T47D (cell line): Measurements from ENCODE around the gene FZD10.

Experiments
- DNase-seq, 2 experiments: peaks; one replicate each; pipeline versions ENCODE4 v3.0.0 to v3.0.0-alpha.2; 2011 to 2012; ENCODE audit warnings: low read depth in 1 of 2, low spot score in 1 of 2
- JUND ChIP-seq: IDR thresholded peaks from 2 replicates; pipeline ENCODE4 v1.6.1; 2012; ENCODE audit warnings: low read depth
- in situ Hi-C: cut with HindIII; loops from 2 replicates; pipeline ENCODE4 v1.10.0; 2016; ENCODE audit warnings: low sequenced_read_pairs, low pct_unique_long_range_greater_than_20kb

Gene FZD10

GRCh38 chr12:130151846-130152245 lies 10.4 kb upstream of the FZD10 start:
- in situ Hi-C loops = no loop called here
- DNase-seq = no peak
- TF ChIP-seq JUND = no peak

GRCh38 chr12:130152386-130152785 lies 9.9 kb upstream of the FZD10 start:
- in situ Hi-C loops = no loop called here
- no peak for DNase-seq
- TF ChIP-seq JUND = no peak

- no peak for TF ChIP-seq JUND
- no peak for DNase-seq
- in situ Hi-C loops = no loop called here
These were observed 8.5 kb upstream of the FZD10 start for GRCh38 chr12:130153803-130154202.

- no peak for TF ChIP-seq JUND
- in situ Hi-C loops = no loop called here
- DNase-seq = no peak
These were observed 7.8 kb upstream of the FZD10 start for GRCh38 chr12:130154276-130155070.

GRCh38 chr12:130155416-130156073 lies 6.7 kb upstream of the FZD10 start:
- in situ Hi-C loops = no loop called here
- no peak for DNase-seq
- no peak for TF ChIP-seq JUND

GRCh38 chr12:130156652-130157275 lies 5.5 kb upstream of the FZD10 start:
- DNase-seq = no peak
- in situ Hi-C loops = no loop called here
- TF ChIP-seq JUND = no peak

GRCh38 chr12:130157998-130158753 lies 4.1 kb upstream of the FZD10 start:
- no peak for TF ChIP-seq JUND
- in situ Hi-C loops = no loop called here
- no peak for DNase-seq

- in situ Hi-C loops = no loop called here
- DNase-seq = no peak
- no peak for TF ChIP-seq JUND
These were observed 3.6 kb upstream of the FZD10 start for GRCh38 chr12:130158754-130159059.

- no peak for DNase-seq
- TF ChIP-seq JUND = no peak
- in situ Hi-C loops = no loop called here
These were observed 2.0 kb upstream of the FZD10 start for GRCh38 chr12:130160306-130160705.

GRCh38 chr12:130160711-130161231 lies 1.5 kb upstream of the FZD10 start:
- in situ Hi-C loops = no loop called here
- no peak for DNase-seq

GRCh38 chr12:130161261-130162243 lies 712 bp upstream of the FZD10 start:
- in situ Hi-C loops = no loop called here
- DNase-seq = no peak
- TF ChIP-seq JUND = no peak

More at GRCh38 chr12:130160711-130161231, 1.5 kb upstream of the FZD10 start:
- no peak for TF ChIP-seq JUND
